ENCODE results near the gene PLAAT1. TPM values are rescaled to one million over a fixed set of nuclear protein-coding genes. Genes with fewer than 3 reads are reported as not detected.

PLAAT1 gene
- 2.2 and 2.4 TPM in 2 replicates for total RNA-seq

GRCh38 chr3:193240850-193241706 lies at the start of gene PLAAT1:
TSS of gene PLAAT1 (plus strand) at chr3:193241222. CDS start at chr3:193255651, 14,429 bp downstream.

Other genes with a start within 250 kb of the PLAAT1 start
- not detected in 2 replicates for gene ATP13A5, start 137.5 kb downstream of the PLAAT1 start, total RNA-seq

Data from mesangial cell (primary cell).